SK-N-SH (cell line): ENCODE results near the gene DDX25. TPM values are rescaled to one million over a fixed set of nuclear protein-coding genes. Genes with fewer than 3 reads are reported as not detected.

Experiments
- CTCF ChIA-PET: fragments of 300-600, 350-600 bp; formaldehyde crosslinking; extraction: SDS; loops from one replicate; lab custom pipeline; 2021; lab: Yijun Ruan, JAX
- POLR2A ChIA-PET: fragments of 350-600 bp; sonication (Branson Sonifier 250); formaldehyde crosslinking; extraction: SDS; loops from one replicate; lab custom pipeline; 2020; ENCODE audit warnings: antibody characterized with exemption, inconsistent platforms; lab: Yijun Ruan, JAX
- DNase-seq: peaks from one replicate; pipeline ENCODE4 v3.0.0; 2012
- H2AFZ ChIP-seq: fragments of 200-600 bp; sonication (generic); 2 replicates; pipeline ENCODE4 v1.8.1; 2016; ENCODE audit warnings: antibody characterized with exemption, mild to moderate bottlenecking, low read depth
- H3F3A ChIP-seq: fragments of 200-600 bp; sonication (generic); replicated peaks from 2 replicates; pipeline ENCODE3; 2016; ENCODE audit warnings: antibody characterized with exemption, mild to moderate bottlenecking; ENCODE audit not compliant: insufficient read depth
- H3K27ac ChIP-seq, 2 experiments: fragments of 200-500 bp in 1 of 2; fragments of 200-600 bp in 1 of 2; sonication (Bioruptor generic) in 1 of 2; sonication (generic), shearing (Covaris generic) in 1 of 2; 2 replicates each; pipeline versions ENCODE4 v1.5.1 to v1.6.1; 2014 to 2016; ENCODE audit warnings: low read depth in 2 of 2, inconsistent platforms in 1 of 2, low read length in 1 of 2, mild to moderate bottlenecking in 1 of 2, mixed read lengths in 1 of 2
- H3K27me3 ChIP-seq: fragments of 200-600 bp; sonication (generic), shearing (Covaris generic); 2 replicates; pipeline ENCODE4 v1.6.1; 2016; ENCODE audit warnings: mixed run types; ENCODE audit not compliant: insufficient read depth
- H3K36me3 ChIP-seq, 2 experiments: fragments of 200-500 bp in 1 of 2; fragments of 200-600 bp in 1 of 2; sonication (Bioruptor generic) in 1 of 2; sonication (generic) in 1 of 2; replicated peaks in 1 of 2; 2 replicates each; pipeline versions ENCODE3 to v1.5.1; 2014 to 2016; ENCODE audit warnings: low read length in 1 of 2, mild to moderate bottlenecking in 1 of 2; ENCODE audit not compliant: insufficient read depth in 2 of 2, control insufficient read depth in 1 of 2
- H3K4me1 ChIP-seq, 2 experiments: fragments of 200-500 bp in 1 of 2; fragments of 200-600 bp in 1 of 2; sonication (Bioruptor generic) in 1 of 2; sonication (generic), shearing (Covaris generic) in 1 of 2; 2 replicates each; pipeline versions ENCODE4 v1.5.1 to v1.6.1; 2014 to 2016; ENCODE audit warnings: low read depth in 1 of 2, low read length in 1 of 2, mixed run types in 1 of 2; ENCODE audit not compliant: insufficient read depth in 2 of 2, control insufficient read depth in 1 of 2
- H3K4me2 ChIP-seq: fragments of 200-600 bp; sonication (generic), shearing (Covaris generic); 2 replicates; pipeline ENCODE4 v1.6.1; 2017; ENCODE audit warnings: mixed run types
- H3K4me3 ChIP-seq, 2 experiments: fragments of 200-500 bp in 1 of 2; fragments of 200-600 bp in 1 of 2; sonication (Bioruptor generic) in 1 of 2; sonication (generic), shearing (Covaris generic) in 1 of 2; 2 replicates each; pipeline versions ENCODE4 v1.5.1 to v1.8.1; 2014 to 2016; ENCODE audit warnings: low read depth in 2 of 2, inconsistent platforms in 1 of 2, low read length in 1 of 2, mild to moderate bottlenecking in 1 of 2, mixed read lengths in 1 of 2, moderate library complexity in 1 of 2
- H3K79me2 ChIP-seq: fragments of 200-600 bp; sonication (generic); 2 replicates; pipeline ENCODE4 v1.8.1; 2017; ENCODE audit warnings: mild to moderate bottlenecking; ENCODE audit not compliant: insufficient read depth
- H3K9ac ChIP-seq: fragments of 200-600 bp; sonication (generic); 2 replicates; pipeline ENCODE4 v1.6.1; 2017; ENCODE audit warnings: mixed run types
- H3K9me2 ChIP-seq: fragments of 200-600 bp; sonication (generic); 2 replicates; pipeline ENCODE4 v1.6.1; 2017; ENCODE audit warnings: mixed run types
- H3K9me3 ChIP-seq: fragments of 200-600 bp; sonication (generic); 2 replicates; pipeline ENCODE4 v1.6.1; 2017; ENCODE audit warnings: mixed run types, mild to moderate bottlenecking, moderate library complexity
- H4K20me1 ChIP-seq: fragments of 200-600 bp; sonication (generic); 2 replicates; pipeline ENCODE4 v1.6.1; 2017; ENCODE audit warnings: mild to moderate bottlenecking, mixed run types; ENCODE audit not compliant: insufficient read depth
- CHD2 ChIP-seq: fragments of 150-350 bp; IDR thresholded peaks from 2 replicates; pipeline ENCODE4 v1.6.1; 2018; ENCODE audit warnings: low read length; ENCODE audit not compliant: partially characterized antibody
- FOXJ3 ChIP-seq: sonication (generic); formaldehyde crosslinking; IDR thresholded peaks from 2 replicates; pipeline ENCODE4 v1.5.1; 2020; ENCODE audit warnings: mild to moderate bottlenecking, missing genetic modification reagents
- GATA2 ChIP-seq: sonication (generic); formaldehyde crosslinking; IDR thresholded peaks from 2 replicates; pipeline ENCODE4 v1.5.0; 2020; ENCODE audit warnings: mild to moderate bottlenecking, missing genetic modification reagents
- MEF2A ChIP-seq: IDR thresholded peaks from 2 replicates; pipeline ENCODE4 v1.4.0; 2012; ENCODE audit warnings: low read depth, borderline replicate concordance
- RAD21 ChIP-seq: IDR thresholded peaks from 2 replicates; pipeline ENCODE4 v1.6.1; 2012; ENCODE audit warnings: mild to moderate bottlenecking, low read length
- SMC3 ChIP-seq: IDR thresholded peaks from 2 replicates; pipeline ENCODE4 v1.6.1; 2012; ENCODE audit warnings: low read depth, low read length, improper control_type of control experiment
- TAF1 ChIP-seq: IDR thresholded peaks from 2 replicates; pipeline ENCODE4 v1.6.1; 2012; ENCODE audit warnings: low read depth, mild to moderate bottlenecking, low read length, moderate library complexity, borderline replicate concordance
- YY1 ChIP-seq: IDR thresholded peaks from 2 replicates; pipeline ENCODE4 v1.4.0; 2012; ENCODE audit warnings: low read depth, mild to moderate bottlenecking
- ZBTB33 ChIP-seq: IDR thresholded peaks from 2 replicates; pipeline ENCODE4 v1.4.0; 2012; ENCODE audit warnings: low read depth, borderline replicate concordance
- WGBS: methylation state at CpG from one replicate; pipeline ENCODE4 v1.1.6; 2017; ENCODE audit warnings: low lambda C conversion rate; 5-methylcytosine and 5-hydroxymethylcytosine counted together
- polyA plus RNA-seq, 3 experiments: library from polyadenylated mRNA; depleted of rRNA; stranded (reverse); fragments of >200 nt; gene quantifications; 2 replicates each; pipeline ENCODE4 v1.2.3, GENCODE V29; 2012
- TF ChIP-seq, protein P1 (sequence below): fragments of 200-600 bp; sonication (generic); IDR thresholded peaks from 2 replicates; pipeline ENCODE4 v1.6.1; 2017; ENCODE audit warnings: antibody characterized with exemption, mild to moderate bottlenecking, moderate library complexity
- TF ChIP-seq, protein P2 (sequence below): fragments of 150-350 bp; IDR thresholded peaks from 2 replicates; pipeline ENCODE4 v1.6.1; 2017; ENCODE audit warnings: antibody characterized with exemption, low read length, low read depth, borderline replicate concordance

Gene DDX25
- polyA plus RNA-seq, 1 of the 3 experiments (the other 2 are of a cell fraction), result 0.12 TPM

GRCh38 chr11:125923012-125923579, 18.8 kb downstream of the DDX25 start:
- Histone ChIP-seq H3K9ac (no peak overlapping the region), H3K27ac (no peak overlapping the region), H3K9me2 (no peaks in the 10 kb centered on the region), H3K27me3 (peaks cover 38% of the 10 kb centered on the region; the same call in 1 of the 2 replicates), H3K4me2 (no peak overlapping the region), H3K36me3 (no peaks in the 10 kb centered on the region), H4K20me1 (no peaks in the 10 kb centered on the region), H3F3A (no peaks in the 10 kb centered on the region), H3K79me2 (no peaks in the 10 kb centered on the region), H2AFZ (no peak overlapping the region), H3K4me3 (no peak overlapping the region; a peak in 1 of 4 replicates), H3K4me1 (peaks cover 0 to 26% of the 10 kb centered on the region in 2 experiments; a peak in 1 of 4 replicates), H3K9me3 (no peaks in the 10 kb centered on the region)
- ChIA-PET POLR2A (interaction anchor here (1.5 kb wide), 1 partner anchor 139 kb away, joined by 5 read pairs; no protein-coding TSS in a partner anchor), CTCF (interaction anchor here (0.6 to 5.3 kb wide), 31 partner anchors 9 to 387 kb away, joined by 3 to 63 read pairs (median 4); partner anchors contain the start of gene CDON)
- DNase-seq, result peak; percentile 74
- WGBS, result 2% methylated on average over 8 of the region's 8 CpGs
- no peak for TF ChIP-seq TAF1
- no peak for TF ChIP-seq MEF2A
- TF ChIP-seq GATA2 (CRISPR knock-in tag), result 0 out of 2 replicates have a peak, but pooled peaks have one; percentile 12
- peak; percentile 19 for TF ChIP-seq CHD2
- TF ChIP-seq ZBTB33, result no peak
- TF ChIP-seq RAD21, result peak; percentile 98
- TF ChIP-seq, protein P1, sequence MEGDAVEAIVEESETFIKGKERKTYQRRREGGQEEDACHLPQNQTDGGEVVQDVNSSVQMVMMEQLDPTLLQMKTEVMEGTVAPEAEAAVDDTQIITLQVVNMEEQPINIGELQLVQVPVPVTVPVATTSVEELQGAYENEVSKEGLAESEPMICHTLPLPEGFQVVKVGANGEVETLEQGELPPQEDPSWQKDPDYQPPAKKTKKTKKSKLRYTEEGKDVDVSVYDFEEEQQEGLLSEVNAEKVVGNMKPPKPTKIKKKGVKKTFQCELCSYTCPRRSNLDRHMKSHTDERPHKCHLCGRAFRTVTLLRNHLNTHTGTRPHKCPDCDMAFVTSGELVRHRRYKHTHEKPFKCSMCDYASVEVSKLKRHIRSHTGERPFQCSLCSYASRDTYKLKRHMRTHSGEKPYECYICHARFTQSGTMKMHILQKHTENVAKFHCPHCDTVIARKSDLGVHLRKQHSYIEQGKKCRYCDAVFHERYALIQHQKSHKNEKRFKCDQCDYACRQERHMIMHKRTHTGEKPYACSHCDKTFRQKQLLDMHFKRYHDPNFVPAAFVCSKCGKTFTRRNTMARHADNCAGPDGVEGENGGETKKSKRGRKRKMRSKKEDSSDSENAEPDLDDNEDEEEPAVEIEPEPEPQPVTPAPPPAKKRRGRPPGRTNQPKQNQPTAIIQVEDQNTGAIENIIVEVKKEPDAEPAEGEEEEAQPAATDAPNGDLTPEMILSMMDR, result peak; percentile 90
- TF ChIP-seq FOXJ3 (CRISPR knock-in tag), result no peak
- TF ChIP-seq, protein P2, sequence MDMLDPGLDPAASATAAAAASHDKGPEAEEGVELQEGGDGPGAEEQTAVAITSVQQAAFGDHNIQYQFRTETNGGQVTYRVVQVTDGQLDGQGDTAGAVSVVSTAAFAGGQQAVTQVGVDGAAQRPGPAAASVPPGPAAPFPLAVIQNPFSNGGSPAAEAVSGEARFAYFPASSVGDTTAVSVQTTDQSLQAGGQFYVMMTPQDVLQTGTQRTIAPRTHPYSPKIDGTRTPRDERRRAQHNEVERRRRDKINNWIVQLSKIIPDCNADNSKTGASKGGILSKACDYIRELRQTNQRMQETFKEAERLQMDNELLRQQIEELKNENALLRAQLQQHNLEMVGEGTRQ, result no peak
- TF ChIP-seq SMC3, result peak; percentile 96
- no peak for TF ChIP-seq YY1
